HG02642 (cell line): ENCODE data around the gene TCTA.
"Not testable (repeated sequence)": the region's sequence is repeated elsewhere in the genome, so short reads cannot be mapped to it uniquely, and the experiment has no call there.

Experiments
- ATAC-seq: cut with Tn5 transposase; IDR thresholded peaks from one replicate; pipeline ENCODE4 v1.9.1; 2021; ENCODE audit warnings: mild to moderate bottlenecking; ENCODE audit not compliant: unreplicated experiment, poor library complexity

The TCTA gene

GRCh38 chr3:49411968-49412631 lies at the start of gene TCTA, which contains the start of gene RHOA:
Gene TCTA (plus strand): TSS chr3:49412423. CDS start chr3:49412427, 4 bp downstream.
Gene RHOA (minus strand): TSS chr3:49411976. CDS start chr3:49375589, 36,387 bp downstream.
- ATAC-seq, result peak; percentile 79

GRCh38 chr3:49362561-49362960 lies 49.7 kb upstream of the TCTA start:
- ATAC-seq, result no peak

GRCh38 chr3:49370585-49371290 lies 41.5 kb upstream of the TCTA start:
- no peak for ATAC-seq

- no peak for ATAC-seq
Observed at GRCh38 chr3:49371946-49372345, 40.3 kb upstream of the TCTA start.

GRCh38 chr3:49377483-49377882 lies 34.7 kb upstream of the TCTA start:
- ATAC-seq, result no peak

GRCh38 chr3:49378249-49378895 lies 33.9 kb upstream of the TCTA start:
- no peak for ATAC-seq

- ATAC-seq, result no peak
Observed at GRCh38 chr3:49383387-49383786, 28.8 kb upstream of the TCTA start.

GRCh38 chr3:49385617-49386016 lies 26.6 kb upstream of the TCTA start:
- no peak for ATAC-seq

- ATAC-seq, result no peak
Observed at GRCh38 chr3:49386056-49386756, 26.0 kb upstream of the TCTA start.

- ATAC-seq, result no peak
Observed at GRCh38 chr3:49387721-49388120, 24.5 kb upstream of the TCTA start.

GRCh38 chr3:49388289-49388820 lies 23.9 kb upstream of the TCTA start:
- no peak for ATAC-seq

GRCh38 chr3:49389297-49389696 lies 22.9 kb upstream of the TCTA start:
- no peak for ATAC-seq

- not testable (repeated sequence) for ATAC-seq
Observed at GRCh38 chr3:49391310-49391709, 20.9 kb upstream of the TCTA start.

- no peak for ATAC-seq
Observed at GRCh38 chr3:49397470-49397869, 14.8 kb upstream of the TCTA start.

GRCh38 chr3:49399461-49399860 lies 12.8 kb upstream of the TCTA start:
- ATAC-seq, result no peak

GRCh38 chr3:49401766-49402165 lies 10.5 kb upstream of the TCTA start:
- no peak for ATAC-seq

- no peak for ATAC-seq
Observed at GRCh38 chr3:49403891-49404290, 8.3 kb upstream of the TCTA start.

GRCh38 chr3:49405570-49405969 lies 6.7 kb upstream of the TCTA start:
- not testable (repeated sequence) for ATAC-seq

GRCh38 chr3:49406571-49407565 lies 5.4 kb upstream of the TCTA start:
- ATAC-seq, result no peak
